Right lobe of liver (tissue), 4 donors: ENCODE results near the gene ADAMTS16.

Experiments used
- POLR2A ChIP-seq: fragments of 450-650 bp; IDR thresholded peaks from one replicate; pipeline ENCODE4 v1.6.1; 2017; ENCODE audit warnings: antibody characterized with exemption, mild to moderate bottlenecking
- TF ChIP-seq, protein P1 (sequence below), 4 donors: fragments of 200-600 bp in 3 of 4; fragments of 450-650 bp in 1 of 4; IDR thresholded peaks; one replicate each; pipeline versions ENCODE4 v1.5.1 to v1.8.0; 2016 to 2022; ENCODE audit warnings: antibody characterized with exemption in 4 of 4, mild to moderate bottlenecking in 2 of 4
- donor health status: DM: no; HTN: no; CAD: no.
- donor health status: DM: no; HTN: no; CAD: no.
- donor health status: DM: no; HTN: yes; CAD: no.

DNA sequence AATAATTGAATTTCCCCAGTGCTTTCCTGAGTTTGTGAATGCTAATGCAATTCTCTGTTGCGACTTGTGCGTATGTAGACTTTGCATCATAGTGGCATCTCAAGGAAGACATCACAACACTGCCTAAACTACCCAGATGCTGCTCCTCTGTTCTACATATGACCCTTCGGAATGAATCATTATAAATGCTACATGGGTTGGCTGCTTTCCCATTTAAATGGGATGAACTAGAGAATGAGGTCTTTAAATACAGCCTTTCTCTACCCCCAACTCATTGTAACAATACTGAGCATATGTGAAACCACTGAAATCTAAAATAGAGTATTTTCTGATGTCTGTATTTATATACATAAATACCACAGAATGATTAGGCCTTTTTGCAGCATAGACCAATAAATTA, 145.8 kb downstream of the ADAMTS16 start:
- TF ChIP-seq, protein P1, sequence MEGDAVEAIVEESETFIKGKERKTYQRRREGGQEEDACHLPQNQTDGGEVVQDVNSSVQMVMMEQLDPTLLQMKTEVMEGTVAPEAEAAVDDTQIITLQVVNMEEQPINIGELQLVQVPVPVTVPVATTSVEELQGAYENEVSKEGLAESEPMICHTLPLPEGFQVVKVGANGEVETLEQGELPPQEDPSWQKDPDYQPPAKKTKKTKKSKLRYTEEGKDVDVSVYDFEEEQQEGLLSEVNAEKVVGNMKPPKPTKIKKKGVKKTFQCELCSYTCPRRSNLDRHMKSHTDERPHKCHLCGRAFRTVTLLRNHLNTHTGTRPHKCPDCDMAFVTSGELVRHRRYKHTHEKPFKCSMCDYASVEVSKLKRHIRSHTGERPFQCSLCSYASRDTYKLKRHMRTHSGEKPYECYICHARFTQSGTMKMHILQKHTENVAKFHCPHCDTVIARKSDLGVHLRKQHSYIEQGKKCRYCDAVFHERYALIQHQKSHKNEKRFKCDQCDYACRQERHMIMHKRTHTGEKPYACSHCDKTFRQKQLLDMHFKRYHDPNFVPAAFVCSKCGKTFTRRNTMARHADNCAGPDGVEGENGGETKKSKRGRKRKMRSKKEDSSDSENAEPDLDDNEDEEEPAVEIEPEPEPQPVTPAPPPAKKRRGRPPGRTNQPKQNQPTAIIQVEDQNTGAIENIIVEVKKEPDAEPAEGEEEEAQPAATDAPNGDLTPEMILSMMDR (IDR thresholded peaks at IDR 0.05) = no peak
- no peak for TF ChIP-seq POLR2A
